AG04450 (cell line): ENCODE results near the gene B4GALT1. TPM values are rescaled to one million over a fixed set of nuclear protein-coding genes. Genes with fewer than 3 reads are reported as not detected.

ENCODE experiments used
- CTCF ChIA-PET: fragments of 300-600, 350-600 bp; formaldehyde crosslinking; extraction: SDS; loops from one replicate; lab custom pipeline; 2022; ENCODE audit warnings: antibody characterized with exemption, inconsistent platforms; lab: Charles Lee
- POLR2A ChIA-PET: fragments of 350-600 bp; formaldehyde crosslinking; extraction: SDS; loops from one replicate; lab custom pipeline; 2021; ENCODE audit warnings: antibody characterized with exemption, inconsistent platforms; lab: Yijun Ruan, JAX
- DNase-seq: peaks from one replicate; pipeline ENCODE4 v3.0.0-alpha.2; 2011; ENCODE audit warnings: low read depth, low spot score
- H3K27ac ChIP-seq: one replicate; pipeline ENCODE4 v1.5.1; 2012; ENCODE audit warnings: low read depth, low read length, control low read depth
- H3K27me3 ChIP-seq: one replicate; pipeline ENCODE4 v1.6.0; 2012; ENCODE audit warnings: low read length; ENCODE audit not compliant: control insufficient read depth, insufficient read depth
- H3K4me3 ChIP-seq: 2 replicates; pipeline ENCODE4 v1.5.1; 2011; ENCODE audit warnings: mild to moderate bottlenecking, low read depth, low read length, control low read depth
- H3K9me3 ChIP-seq: 2 replicates; pipeline ENCODE4 v1.5.1; 2012; ENCODE audit warnings: low read length; ENCODE audit not compliant: control insufficient read depth, insufficient read depth
- CTCF ChIP-seq: IDR thresholded peaks from 2 replicates; pipeline ENCODE4 v1.5.1; 2011; ENCODE audit warnings: low read depth, low read length, control low read depth, inconsistent platforms
- polyA plus RNA-seq: library from polyadenylated mRNA; depleted of rRNA; stranded (reverse); fragments of >200 nt; gene quantifications from 2 replicates; pipeline ENCODE4 v1.2.3, GENCODE V29; 2011

B4GALT1 gene
- polyA plus RNA-seq, 1 experiment = 57.0 TPM

GRCh38 chr9:33124046-33124445 is 43.1 kb downstream of the B4GALT1 start:
- H3K27ac ChIP-seq = no peak overlapping the region
- ChIA-PET POLR2A (no interaction called here), CTCF (no interaction called here)
- TF ChIP-seq CTCF = no peak
- H3K9me3 ChIP-seq = no peaks in the 10 kb centered on the region
- no peak for DNase-seq
- no peak overlapping the region for H3K4me3 ChIP-seq
- no peaks in the 10 kb centered on the region for H3K27me3 ChIP-seq

GRCh38 chr9:33123407-33124031 is 43.6 kb downstream of the B4GALT1 start:
- Histone ChIP-seq H3K9me3 (no peaks in the 10 kb centered on the region), H3K27ac (no peak overlapping the region), H3K4me3 (no peak overlapping the region), H3K27me3 (no peaks in the 10 kb centered on the region)
- no peak for TF ChIP-seq CTCF
- CTCF ChIA-PET = no interaction called here
- DNase-seq = no peak
- POLR2A ChIA-PET = no interaction called here

- Histone ChIP-seq H3K9me3 (no peaks in the 10 kb centered on the region), H3K27ac (no peak overlapping the region), H3K27me3 (no peaks in the 10 kb centered on the region), H3K4me3 (no peak overlapping the region)
- DNase-seq = no peak
- no peak for TF ChIP-seq CTCF
- ChIA-PET POLR2A (no interaction called here), CTCF (interaction anchor here (1.0 kb wide), 1 partner anchor 106 kb away, joined by 3 read pairs; no protein-coding TSS in a partner anchor)
Measured at GRCh38 chr9:33120620-33121019, 46.5 kb downstream of the B4GALT1 start.

GRCh38 chr9:33117796-33118195 is 49.3 kb downstream of the B4GALT1 start:
- ChIA-PET POLR2A (interaction anchor here (0.7 kb wide), 1 partner anchor 31 kb away, joined by 4 read pairs; no protein-coding TSS in a partner anchor), CTCF (no interaction called here)
- Histone ChIP-seq H3K9me3 (no peaks in the 10 kb centered on the region), H3K27me3 (no peaks in the 10 kb centered on the region), H3K27ac (no peak overlapping the region), H3K4me3 (no peak overlapping the region)
- TF ChIP-seq CTCF = no peak
- DNase-seq = no peak

- ChIA-PET POLR2A (no interaction called here), CTCF (no interaction called here)
- no peaks in the 10 kb centered on the region for H3K9me3 ChIP-seq
- no peak for TF ChIP-seq CTCF
- no peak for DNase-seq
- H3K27ac ChIP-seq = no peak overlapping the region
- H3K27me3 ChIP-seq = no peaks in the 10 kb centered on the region
- no peak overlapping the region for H3K4me3 ChIP-seq
Measured at GRCh38 chr9:33117306-33117705, 49.8 kb downstream of the B4GALT1 start.
